ENCODE measurements around the gene MSLN.

Gene MSLN

GRCh38 chr16:801584-802363 is 41.2 kb downstream of the MSLN start:
- ChIA-PET POLR2A (no interaction called here), CTCF (interaction anchor here (1.4 to 1.7 kb wide), 2 partner anchors 10 to 15 kb away, joined by 3 read pairs; no protein-coding TSS in a partner anchor)
- TF ChIP-seq CTCF (IDR thresholded peaks at IDR 0.05; ENCODE audit: control extremely low read depth, extremely low read depth, low read depth, missing control alignments) = no peak
- no peak for DNase-seq (ENCODE audit: extremely low spot score)

DNA sequence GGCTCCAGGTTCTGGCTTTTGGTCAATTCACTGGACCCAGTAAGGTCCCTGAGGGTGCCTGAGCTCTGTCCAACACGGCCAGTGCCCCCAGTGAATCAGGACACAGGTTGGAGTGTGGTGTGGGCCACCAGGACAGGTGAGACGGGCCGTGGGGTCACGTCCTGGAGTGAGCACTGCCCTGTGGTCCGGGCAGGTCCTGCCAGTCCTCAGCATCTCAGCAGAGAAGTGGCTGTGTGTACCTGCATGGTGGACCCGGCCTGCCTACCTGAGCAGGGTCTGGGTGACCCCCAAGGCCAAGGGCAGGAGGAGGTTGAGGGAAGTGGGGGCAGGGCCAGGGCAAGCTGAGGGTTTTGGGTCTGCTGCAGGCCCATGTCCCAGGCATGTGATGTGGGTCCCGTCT is 41.9 kb downstream of the MSLN start:
- TF ChIP-seq CTCF (IDR thresholded peaks at IDR 0.05; ENCODE audit: control extremely low read depth, extremely low read depth, low read depth, missing control alignments) = no peak
- CTCF ChIA-PET = interaction anchor here (1.7 kb wide), 1 partner anchor 9 kb away, joined by 3 read pairs; no protein-coding TSS in a partner anchor
- POLR2A ChIA-PET = no interaction called here

DNA sequence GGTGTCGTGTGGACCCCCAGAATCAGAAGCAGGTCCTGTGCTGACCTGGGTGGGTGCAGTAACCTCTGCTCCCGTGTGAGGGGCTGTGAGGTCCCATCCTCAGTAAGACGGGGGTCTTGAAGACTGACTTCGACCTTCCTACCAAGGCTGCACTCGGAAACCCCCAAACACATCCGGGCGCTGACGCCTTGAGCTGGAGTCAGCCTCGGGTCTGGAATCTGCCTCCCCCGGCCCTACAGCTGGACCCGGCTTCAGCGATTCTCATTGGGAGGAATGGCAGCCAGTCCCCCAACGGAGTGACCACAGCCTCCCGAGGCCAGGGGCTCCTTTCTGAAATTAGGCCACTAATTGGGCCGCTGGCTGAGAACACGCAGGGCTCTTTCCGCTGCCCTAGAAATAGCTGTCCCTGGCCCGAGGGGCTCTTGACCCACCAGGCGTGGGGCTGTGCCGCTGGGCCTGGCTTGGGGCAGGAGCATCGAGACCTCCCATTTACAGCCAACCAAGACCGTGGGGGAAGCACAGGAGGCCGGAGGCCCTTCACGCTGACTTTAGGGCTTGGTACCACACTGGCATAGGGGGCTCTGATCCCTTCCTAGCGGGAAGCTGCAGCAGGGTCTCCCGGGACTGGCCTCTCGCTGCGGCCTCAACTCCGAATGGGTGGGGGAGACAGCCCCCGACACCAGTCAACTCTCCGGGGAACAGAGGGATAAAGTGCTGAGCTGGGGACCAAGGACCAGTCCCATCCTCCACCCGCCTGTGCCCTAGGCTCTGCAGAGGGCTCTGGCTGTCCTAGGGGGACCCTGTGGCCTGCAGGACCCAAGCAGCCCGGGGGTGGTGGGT is 42.6 kb downstream of the MSLN start:
- TF ChIP-seq CTCF (IDR thresholded peaks at IDR 0.05; ENCODE audit: control extremely low read depth, extremely low read depth, low read depth, missing control alignments) = no peak
- no peak for DNase-seq (ENCODE audit: extremely low spot score)
- ChIA-PET POLR2A (interaction anchor here (0.6 kb wide), 1 partner anchor 387 kb away, joined by 3 read pairs; no protein-coding TSS in a partner anchor), CTCF (interaction anchor here (1.3 to 1.7 kb wide), 3 partner anchors 9 to 91 kb away, joined by 3 to 4 read pairs (median 3); partner anchors contain the start of gene CIAO3)

More for the DNA sequence above, 41.9 kb downstream of the MSLN start:
- DNase-seq (ENCODE audit: extremely low spot score) = no peak

GRCh38 chr16:803754-804080 is 43.2 kb downstream of the MSLN start:
- no peak for TF ChIP-seq CTCF (IDR thresholded peaks at IDR 0.05; ENCODE audit: control extremely low read depth, extremely low read depth, low read depth, missing control alignments)
- ChIA-PET CTCF (interaction anchor here (1.3 to 1.4 kb wide), 2 partner anchors 63 to 91 kb away, joined by 3 to 4 read pairs; partner anchors contain the start of gene CIAO3), POLR2A (interaction anchor here (0.6 kb wide), 1 partner anchor 386 kb away, joined by 3 read pairs; no protein-coding TSS in a partner anchor)
- no peak for DNase-seq (ENCODE audit: extremely low spot score)

DNA sequence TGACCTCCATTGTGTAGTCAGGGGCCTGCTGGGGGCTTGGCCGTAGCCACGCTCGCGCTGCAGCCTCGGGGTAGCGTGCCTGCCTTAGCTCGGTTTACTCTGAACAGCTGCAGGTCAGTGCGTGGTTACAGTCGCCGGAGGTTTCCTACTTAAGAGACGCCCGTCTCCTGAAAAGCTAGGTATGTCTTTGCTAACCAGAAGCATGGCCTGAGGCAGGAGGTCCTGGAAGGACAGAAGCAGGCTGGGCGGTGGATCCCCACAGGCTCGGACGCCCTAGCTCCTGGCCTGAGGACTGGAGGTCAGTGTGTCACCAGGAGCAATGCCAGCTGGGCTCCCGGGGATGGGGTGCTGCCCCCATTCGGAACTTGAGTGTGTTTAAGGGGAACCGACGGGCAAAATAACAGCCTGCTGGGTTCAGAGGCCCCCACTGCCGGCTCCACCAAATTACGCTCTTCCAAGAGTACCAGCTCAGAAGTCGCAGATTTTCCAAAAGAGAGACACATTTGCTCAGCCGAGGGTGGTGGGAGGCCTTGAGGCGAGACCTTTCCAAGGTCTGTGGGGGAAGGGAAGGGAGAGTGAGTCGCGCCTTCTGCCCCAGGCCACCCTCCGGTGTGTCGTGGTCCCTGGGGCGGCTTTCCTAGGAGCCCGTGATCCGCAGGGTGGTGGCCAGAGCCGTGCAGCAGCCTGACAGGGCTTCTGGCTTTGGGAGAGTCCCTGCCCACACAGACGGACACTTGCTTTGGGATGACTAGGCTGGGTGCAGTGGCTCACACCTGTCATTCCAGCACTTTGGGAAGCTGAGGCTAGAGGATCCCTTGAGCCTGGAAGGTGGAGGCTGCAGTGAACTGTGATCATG is 43.9 kb downstream of the MSLN start:
- CTCF ChIA-PET = interaction anchor here (1.3 to 1.4 kb wide), 2 partner anchors 64 to 92 kb away, joined by 3 to 4 read pairs; partner anchors contain the start of gene CIAO3
- no peak for DNase-seq (ENCODE audit: extremely low spot score)
- POLR2A ChIA-PET = no interaction called here
- no peak for TF ChIP-seq CTCF (IDR thresholded peaks at IDR 0.05; ENCODE audit: control extremely low read depth, extremely low read depth, low read depth, missing control alignments)
